ENCODE data around the gene SEC23B. TPM values are rescaled to one million over a fixed set of nuclear protein-coding genes. Genes with fewer than 3 reads are reported as not detected.

The SEC23B gene
- total RNA-seq, 2 donors from 2014 or later: 6.8 to 19.1 TPM

GRCh38 chr20:18541741-18542140 is 34.0 kb downstream of the SEC23B start:
- TF ChIP-seq CTCF (IDR thresholded peaks at IDR 0.05): no peak
- no peaks in the 10 kb centered on the region for H3K9me3 ChIP-seq
- H3K27me3 ChIP-seq: no peaks in the 10 kb centered on the region
- no peak for DNase-seq (ENCODE audit: low spot score)
- H3K4me1 ChIP-seq: no peaks in the 10 kb centered on the region
- peaks cover 68% of the 10 kb centered on the region for H3K36me3 ChIP-seq
- H3K4me3 ChIP-seq: no peak overlapping the region
- no peak overlapping the region for H3K27ac ChIP-seq

GRCh38 chr20:18543216-18543615 is 35.5 kb downstream of the SEC23B start:
- DNase-seq (ENCODE audit: low spot score): no peak
- Histone ChIP-seq H3K27ac (no peak overlapping the region), H3K27me3 (no peaks in the 10 kb centered on the region), H3K4me1 (no peaks in the 10 kb centered on the region), H3K36me3 (peaks cover 78% of the 10 kb centered on the region), H3K9me3 (no peaks in the 10 kb centered on the region), H3K4me3 (no peak overlapping the region)
- TF ChIP-seq CTCF (IDR thresholded peaks at IDR 0.05): no peak

GRCh38 chr20:18543932-18544331 is 36.2 kb downstream of the SEC23B start:
- no peak for TF ChIP-seq CTCF (IDR thresholded peaks at IDR 0.05)
- DNase-seq (ENCODE audit: low spot score): no peak
- Histone ChIP-seq H3K36me3 (peaks cover 79% of the 10 kb centered on the region), H3K27ac (no peak overlapping the region), H3K27me3 (no peaks in the 10 kb centered on the region), H3K9me3 (no peaks in the 10 kb centered on the region), H3K4me1 (no peaks in the 10 kb centered on the region), H3K4me3 (no peak overlapping the region)

- Histone ChIP-seq H3K4me3 (no peak overlapping the region), H3K27ac (no peak overlapping the region), H3K36me3 (peaks cover 85% of the 10 kb centered on the region), H3K27me3 (no peaks in the 10 kb centered on the region), H3K9me3 (no peaks in the 10 kb centered on the region), H3K4me1 (no peaks in the 10 kb centered on the region)
- TF ChIP-seq CTCF (IDR thresholded peaks at IDR 0.05): no peak
- no peak for DNase-seq (ENCODE audit: low spot score)
Measured at GRCh38 chr20:18545566-18545965, 37.8 kb downstream of the SEC23B start.

GRCh38 chr20:18548465-18548864 is 40.7 kb downstream of the SEC23B start:
- no peak for DNase-seq (ENCODE audit: low spot score)
- Histone ChIP-seq H3K27ac (no peak overlapping the region), H3K27me3 (no peaks in the 10 kb centered on the region), H3K4me1 (no peaks in the 10 kb centered on the region), H3K4me3 (no peak overlapping the region), H3K36me3 (peaks cover 78% of the 10 kb centered on the region), H3K9me3 (no peaks in the 10 kb centered on the region)
- no peak for TF ChIP-seq CTCF (IDR thresholded peaks at IDR 0.05)

- peaks cover 73% of the 10 kb centered on the region for H3K36me3 ChIP-seq
- no peaks in the 10 kb centered on the region for H3K9me3 ChIP-seq
- no peak overlapping the region for H3K4me3 ChIP-seq
- no peak overlapping the region for H3K27ac ChIP-seq
- no peaks in the 10 kb centered on the region for H3K4me1 ChIP-seq
- TF ChIP-seq CTCF (IDR thresholded peaks at IDR 0.05): no peak
- H3K27me3 ChIP-seq: no peaks in the 10 kb centered on the region
- no peak for DNase-seq (ENCODE audit: low spot score)
Measured at GRCh38 chr20:18553746-18554145, 46.0 kb downstream of the SEC23B start.

All from right atrium auricular region (tissue), 2 donors.